Urinary bladder (tissue), 4 donors: Measurements from ENCODE around the gene NEK1. TPM values are rescaled to one million over a fixed set of nuclear protein-coding genes. Genes with fewer than 3 reads are reported as not detected.
"Not testable (repeated sequence)": the region's sequence is repeated elsewhere in the genome, so short reads cannot be mapped to it uniquely, and the experiment has no call there.

ENCODE experiments used
- DNase-seq: peaks from one replicate; pipeline ENCODE4 v3.0.0-alpha.2; 2015; ENCODE audit errors: extremely low spot score
- H3K27ac ChIP-seq: one replicate; pipeline ENCODE4 v1.5.1; 2013; ENCODE audit warnings: low read depth, mild to moderate bottlenecking, moderate library complexity
- H3K36me3 ChIP-seq: one replicate; pipeline ENCODE4 v1.6.1; 2013; ENCODE audit warnings: mild to moderate bottlenecking, moderate library complexity; ENCODE audit not compliant: insufficient read depth
- H3K4me1 ChIP-seq: one replicate; pipeline ENCODE4 v1.6.1; 2013; ENCODE audit warnings: mild to moderate bottlenecking, moderate library complexity; ENCODE audit not compliant: insufficient read depth
- H3K4me3 ChIP-seq: one replicate; pipeline ENCODE4 v1.5.1; 2013; ENCODE audit warnings: low read depth, low read length
- WGBS: extraction: QIAGEN DNeasy Blood & Tissue Kit; methylation state at CpG from one replicate; pipeline ENCODE4 v1.1.7; 2013; 5-methylcytosine and 5-hydroxymethylcytosine counted together
- polyA plus RNA-seq: library from polyadenylated mRNA; stranded (reverse); fragments of 200-250 nt; gene quantifications from one replicate; pipeline ENCODE4 v1.2.3, GENCODE V29; 2013
- total RNA-seq: library from RNA; depleted of rRNA; stranded (reverse); fragments of >200 nt; gene quantifications from one replicate; pipeline ENCODE4 v1.2.3, GENCODE V29; 2014
- donor health status: healthy with polysubstance abuse.
- donor health status: healthy.

The NEK1 gene
- total and polyA plus RNA-seq, 2 donors, result 10.0 to 40.8 TPM

DNA sequence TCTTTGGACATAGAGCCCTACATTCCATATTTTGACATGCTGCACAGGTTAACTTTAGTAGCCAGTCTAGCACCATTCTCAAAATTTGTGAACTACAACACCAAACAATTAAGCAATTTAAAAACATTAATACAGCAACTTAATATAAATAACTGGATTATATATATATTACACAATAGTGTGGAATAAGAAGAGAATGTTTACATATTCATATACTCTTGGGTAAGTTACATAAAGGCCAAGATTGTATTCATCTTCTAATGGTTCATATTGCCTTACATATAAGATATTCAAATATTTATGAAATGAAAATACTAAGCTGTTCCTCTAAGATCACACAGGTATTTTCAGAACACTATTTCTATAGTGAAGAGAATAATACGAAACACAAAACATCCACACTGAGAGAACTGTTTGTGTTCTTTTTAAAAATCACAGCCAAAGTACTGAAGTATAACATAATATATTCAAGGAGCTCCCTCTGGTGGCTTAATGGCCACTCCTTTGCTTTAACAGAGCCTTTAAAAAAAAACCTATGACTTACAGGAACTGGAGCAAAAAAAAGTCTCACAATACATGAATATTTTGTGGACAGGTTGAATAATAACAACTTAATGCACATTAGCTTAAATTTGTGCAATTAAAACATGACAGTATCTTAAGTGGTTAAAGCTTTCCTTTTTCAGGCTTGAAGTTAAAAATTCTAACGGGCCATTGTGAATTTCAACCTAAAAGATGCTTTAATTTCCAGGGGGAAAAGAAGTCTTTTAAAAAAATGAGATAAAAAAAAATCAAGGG is 46.2 kb downstream of the NEK1 start:
- Histone ChIP-seq H3K27ac (peak overlapping the region; percentile 10), H3K36me3 (peaks cover 1% of the 10 kb centered on the region), H3K4me3 (no peak overlapping the region), H3K4me1 (no peaks in the 10 kb centered on the region)
- DNase-seq, result peak; percentile 61
- WGBS, result 57% methylated on average over 2 of the region's 2 CpGs

DNA sequence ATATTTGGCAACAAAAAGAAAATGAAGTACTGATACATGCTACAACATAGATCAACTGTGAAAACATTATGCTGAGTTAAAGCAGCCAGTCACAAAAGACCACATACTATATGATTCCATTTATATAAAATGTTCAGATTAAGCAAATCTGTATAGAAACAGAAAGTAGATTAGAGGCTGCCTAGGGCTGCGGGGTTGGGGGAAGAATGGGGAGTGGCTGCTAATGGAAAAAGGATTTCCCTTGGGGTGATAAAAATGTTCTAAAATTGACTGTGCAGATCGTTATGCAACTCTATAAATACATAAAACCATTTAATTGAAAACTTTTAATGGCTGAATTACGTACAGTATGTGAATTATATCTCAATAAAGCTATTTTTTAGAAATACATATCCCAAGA is 46.8 kb downstream of the NEK1 start:
- Histone ChIP-seq H3K4me3 (no peak overlapping the region), H3K36me3 (peaks cover 1% of the 10 kb centered on the region), H3K4me1 (no peaks in the 10 kb centered on the region), H3K27ac (no peak overlapping the region)
- 73% methylated on average over 3 of the region's 3 CpGs for WGBS
- no peak for DNase-seq

DNA sequence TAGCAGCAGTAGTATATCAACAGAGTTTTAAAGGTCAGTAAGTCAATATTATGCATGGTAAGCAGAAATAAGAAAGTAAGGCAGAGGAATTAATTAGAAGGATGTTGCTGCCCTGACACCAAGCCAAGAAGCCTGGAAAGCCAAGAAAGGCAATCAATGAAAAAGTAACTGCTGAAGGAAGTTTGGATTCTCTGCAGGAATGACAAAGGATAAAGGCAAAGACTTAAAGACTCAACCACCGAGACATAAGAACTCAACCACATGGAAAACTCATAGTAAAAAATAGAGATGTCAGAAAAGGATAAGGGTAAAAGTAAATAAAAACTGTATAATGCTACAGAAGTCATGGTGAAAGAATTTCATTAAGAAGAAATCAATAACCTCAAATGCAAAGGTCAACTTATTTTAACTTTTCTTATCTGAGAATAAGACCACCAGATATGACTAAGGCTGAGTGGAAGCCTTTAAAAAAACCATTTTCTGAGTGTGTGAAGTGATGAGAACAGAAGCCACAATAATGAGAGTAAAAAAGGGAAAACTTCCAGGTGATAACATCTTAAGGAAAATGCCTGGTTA is 55.2 kb downstream of the NEK1 start:
- no peak for DNase-seq
- H3K4me1 ChIP-seq, result no peaks in the 10 kb centered on the region
- no peak overlapping the region for H3K4me3 ChIP-seq
- no peak overlapping the region for H3K27ac ChIP-seq
- WGBS, result 41% methylated on average over 1 of the region's 1 CpG
- H3K36me3 ChIP-seq, result peaks cover 2% of the 10 kb centered on the region

DNA sequence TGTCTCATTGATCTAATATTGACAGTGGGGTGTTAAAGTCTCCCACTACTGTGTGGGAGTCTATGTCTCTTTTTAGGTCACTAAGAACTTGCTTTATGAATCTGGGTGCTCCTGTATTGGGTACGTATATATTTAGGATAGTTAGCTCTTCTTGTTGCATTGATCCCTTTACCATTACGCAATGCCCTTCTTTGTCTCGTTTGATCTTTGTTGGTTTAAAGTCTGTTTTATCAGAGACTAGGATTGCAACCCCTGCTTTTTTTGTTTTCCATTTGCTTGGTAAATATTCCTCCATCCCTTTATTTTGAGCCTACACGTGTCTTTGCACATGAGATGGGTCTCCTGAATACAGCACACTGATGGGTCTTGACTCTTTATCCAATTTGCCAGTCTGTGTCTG is 65.8 kb downstream of the NEK1 start:
- H3K36me3 ChIP-seq, H3K4me3 ChIP-seq, H3K4me1 ChIP-seq, DNase-seq, H3K27ac ChIP-seq: not testable (repeated sequence)
- WGBS, result 83% methylated on average over 4 of the region's 4 CpGs

DNA sequence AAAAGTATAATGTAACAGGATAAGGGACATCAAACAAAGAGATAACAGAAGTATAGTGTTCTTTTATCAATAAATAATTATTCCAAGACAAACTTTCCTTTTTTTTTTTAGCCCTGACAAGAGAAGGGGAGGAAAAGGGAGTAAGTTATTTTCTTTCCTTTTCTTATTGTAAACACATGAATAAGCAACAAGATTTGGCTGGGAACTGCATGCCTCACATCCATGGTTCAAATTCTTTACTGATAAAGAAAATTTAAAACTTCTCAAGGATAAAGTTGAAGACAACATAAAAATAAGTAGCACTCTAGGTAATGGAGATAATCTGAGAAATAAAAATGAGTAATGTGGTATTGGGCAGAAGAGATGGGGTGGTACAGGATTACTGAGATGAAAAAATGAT is 71.6 kb downstream of the NEK1 start:
- H3K27ac ChIP-seq, result no peak overlapping the region
- no peaks in the 10 kb centered on the region for H3K4me1 ChIP-seq
- H3K4me3 ChIP-seq, result no peak overlapping the region
- no peak for DNase-seq
- no peaks in the 10 kb centered on the region for H3K36me3 ChIP-seq

DNA sequence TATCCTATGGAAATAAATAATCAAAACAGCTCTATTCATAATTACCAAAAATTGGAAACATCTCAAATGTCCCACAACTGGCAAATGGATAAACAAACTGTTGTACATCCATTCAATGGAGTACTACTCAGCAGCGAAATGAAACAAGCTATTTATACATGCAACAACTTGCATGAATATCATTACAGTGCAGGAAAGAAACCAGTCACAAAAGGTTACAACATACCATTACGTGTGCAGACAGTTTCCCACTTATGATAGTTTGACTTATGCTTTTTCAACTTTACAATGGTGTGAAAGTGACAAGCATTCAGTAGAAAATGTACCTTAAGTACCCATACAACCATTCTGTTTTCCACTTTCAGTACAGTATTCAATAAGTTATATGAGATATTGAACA is 82.3 kb downstream of the NEK1 start:
- H3K27ac ChIP-seq, result no peak overlapping the region
- no peak overlapping the region for H3K4me3 ChIP-seq
- WGBS, result 88% methylated on average over 2 of the region's 2 CpGs
- H3K4me1 ChIP-seq, result no peaks in the 10 kb centered on the region
- H3K36me3 ChIP-seq, result peaks cover 4% of the 10 kb centered on the region
- no peak for DNase-seq

DNA sequence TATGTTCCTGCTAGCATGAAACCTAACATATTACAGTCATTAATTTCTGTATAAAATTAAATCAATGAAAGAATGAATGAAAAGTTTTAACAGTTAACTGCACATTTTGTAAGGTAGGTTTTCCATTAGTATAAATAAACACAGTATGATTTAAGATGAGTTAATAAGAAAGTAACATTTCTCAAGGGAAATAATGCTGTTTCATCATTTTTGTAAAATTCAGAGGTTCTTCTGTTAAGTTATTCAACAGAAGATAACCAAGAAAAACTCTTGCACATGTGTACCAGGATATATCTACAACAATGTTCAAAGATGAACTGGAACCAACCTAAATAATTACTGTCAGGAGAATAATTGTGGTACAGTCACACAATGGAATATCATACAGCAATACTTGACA is 88.6 kb downstream of the NEK1 start:
- no peaks in the 10 kb centered on the region for H3K4me1 ChIP-seq
- no peak overlapping the region for H3K27ac ChIP-seq
- peaks cover 4% of the 10 kb centered on the region for H3K36me3 ChIP-seq
- DNase-seq, result no peak
- H3K4me3 ChIP-seq, result no peak overlapping the region

DNA sequence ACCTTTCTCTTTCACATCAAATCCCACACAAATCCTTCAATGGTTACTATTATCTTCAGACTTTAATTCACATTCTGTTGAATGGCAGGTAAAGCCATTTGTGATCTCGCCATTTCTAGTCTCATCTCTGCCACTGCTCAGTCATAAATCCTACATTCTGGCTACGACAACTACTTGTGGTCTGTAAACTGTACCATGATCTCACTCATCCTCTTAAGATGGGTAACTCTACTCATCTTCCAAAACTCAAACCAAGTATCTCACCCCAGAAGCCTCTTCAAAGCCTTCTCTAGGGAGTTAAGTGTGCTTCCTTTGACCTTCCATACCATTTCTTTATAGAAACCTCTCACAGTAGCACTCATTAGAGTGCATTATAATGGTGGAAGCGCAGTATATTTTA is 101.8 kb downstream of the NEK1 start:
- no peaks in the 10 kb centered on the region for H3K4me1 ChIP-seq
- H3K36me3 ChIP-seq, result no peaks in the 10 kb centered on the region
- no peak overlapping the region for H3K4me3 ChIP-seq
- H3K27ac ChIP-seq, result no peak overlapping the region
- no peak for DNase-seq
- 95% methylated on average over 3 of the region's 3 CpGs for WGBS

DNA sequence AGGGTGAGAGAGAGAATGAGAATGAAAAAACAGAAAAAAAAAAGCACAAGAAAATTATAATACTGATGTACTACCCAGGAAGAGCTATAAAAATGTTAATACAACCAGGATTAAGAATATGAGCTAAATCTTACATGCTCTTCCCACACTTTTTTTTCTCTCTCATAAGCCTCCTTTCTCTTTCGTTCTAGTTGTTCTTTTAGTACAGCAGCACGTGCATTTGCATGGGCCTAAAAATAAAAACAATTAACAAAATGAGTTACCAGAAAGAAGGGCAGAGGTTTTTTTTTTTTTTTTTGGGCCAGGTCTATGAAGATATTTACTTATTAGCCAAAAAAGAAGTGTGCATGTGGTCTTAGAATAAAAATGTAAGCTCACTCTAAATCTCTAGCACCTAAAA is 105.5 kb downstream of the NEK1 start:
- no peak for DNase-seq
- WGBS, result 90% methylated on average over 2 of the region's 2 CpGs
- H3K36me3 ChIP-seq, result peaks cover 2% of the 10 kb centered on the region
- H3K4me1 ChIP-seq, result no peaks in the 10 kb centered on the region
- H3K4me3 ChIP-seq, result no peak overlapping the region
- no peak overlapping the region for H3K27ac ChIP-seq

DNA sequence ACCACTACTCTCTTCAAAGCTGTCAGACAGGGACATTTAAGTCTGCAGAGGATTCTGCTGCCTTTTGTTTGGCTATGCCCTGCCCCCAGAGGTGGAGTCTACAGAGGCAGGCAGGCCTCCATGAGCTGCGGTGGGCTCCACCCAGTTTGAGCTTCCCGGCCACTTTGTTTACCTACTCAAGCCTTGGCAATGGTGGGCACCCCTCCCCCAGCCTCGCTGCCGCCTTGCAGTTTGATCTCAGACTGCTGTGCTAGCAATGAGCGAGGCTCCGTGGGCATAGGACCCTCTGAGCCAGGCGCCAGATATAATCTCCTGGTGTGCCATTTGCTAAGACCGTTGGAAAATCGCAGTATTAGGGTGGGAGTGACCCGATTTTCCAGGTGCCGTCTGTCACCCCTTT is 112.5 kb downstream of the NEK1 start:
- 98% methylated on average over 11 of the region's 11 CpGs for WGBS
- H3K4me1 ChIP-seq, DNase-seq, H3K27ac ChIP-seq, H3K36me3 ChIP-seq, H3K4me3 ChIP-seq: not testable (repeated sequence)

DNA sequence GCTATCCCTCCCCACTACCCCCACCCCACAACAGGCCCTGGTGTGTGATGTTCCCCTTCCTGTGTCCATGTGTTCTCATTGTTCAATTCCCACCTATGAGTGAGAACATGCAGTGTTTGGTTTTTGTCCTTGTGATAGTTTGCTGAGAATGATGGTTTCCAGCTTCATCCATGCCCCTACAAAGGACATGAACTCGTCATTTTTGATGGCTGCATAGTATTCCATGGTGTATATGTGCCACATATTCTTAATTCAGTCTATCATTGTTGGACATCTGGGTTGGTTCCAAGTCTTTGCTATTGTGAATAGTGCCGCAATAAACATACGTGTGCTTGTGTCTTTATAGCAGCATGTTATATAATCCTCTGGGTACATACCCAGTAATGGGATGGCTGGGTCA is 118.1 kb downstream of the NEK1 start:
- not testable (repeated sequence) for DNase-seq
- WGBS, result 93% methylated on average over 3 of the region's 3 CpGs

DNA sequence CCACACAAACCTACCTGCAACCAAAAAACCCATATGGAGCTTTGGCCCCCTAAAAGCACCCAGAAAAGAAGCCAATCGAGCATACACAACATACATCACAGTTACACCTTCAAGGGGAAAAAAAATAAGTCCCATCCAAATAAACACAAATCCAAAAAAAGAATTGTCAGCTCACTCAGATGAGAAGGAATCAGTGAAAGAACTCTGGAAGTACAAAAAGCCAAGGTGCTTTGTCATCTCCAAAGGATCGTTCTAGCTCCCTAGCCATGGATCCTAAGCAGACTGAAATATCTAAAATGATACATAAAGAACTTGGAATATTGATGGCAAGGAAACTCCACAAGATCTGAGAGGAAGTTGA is 119.2 kb downstream of the NEK1 start:
- DNase-seq, result no peak
- H3K36me3 ChIP-seq, result peaks cover 1% of the 10 kb centered on the region
- 68% methylated on average over 2 of the region's 2 CpGs for WGBS

More for the DNA sequence above, 118.1 kb downstream of the NEK1 start:
- H3K4me1 ChIP-seq, H3K27ac ChIP-seq, H3K36me3 ChIP-seq, H3K4me3 ChIP-seq: not testable (repeated sequence)

DNA sequence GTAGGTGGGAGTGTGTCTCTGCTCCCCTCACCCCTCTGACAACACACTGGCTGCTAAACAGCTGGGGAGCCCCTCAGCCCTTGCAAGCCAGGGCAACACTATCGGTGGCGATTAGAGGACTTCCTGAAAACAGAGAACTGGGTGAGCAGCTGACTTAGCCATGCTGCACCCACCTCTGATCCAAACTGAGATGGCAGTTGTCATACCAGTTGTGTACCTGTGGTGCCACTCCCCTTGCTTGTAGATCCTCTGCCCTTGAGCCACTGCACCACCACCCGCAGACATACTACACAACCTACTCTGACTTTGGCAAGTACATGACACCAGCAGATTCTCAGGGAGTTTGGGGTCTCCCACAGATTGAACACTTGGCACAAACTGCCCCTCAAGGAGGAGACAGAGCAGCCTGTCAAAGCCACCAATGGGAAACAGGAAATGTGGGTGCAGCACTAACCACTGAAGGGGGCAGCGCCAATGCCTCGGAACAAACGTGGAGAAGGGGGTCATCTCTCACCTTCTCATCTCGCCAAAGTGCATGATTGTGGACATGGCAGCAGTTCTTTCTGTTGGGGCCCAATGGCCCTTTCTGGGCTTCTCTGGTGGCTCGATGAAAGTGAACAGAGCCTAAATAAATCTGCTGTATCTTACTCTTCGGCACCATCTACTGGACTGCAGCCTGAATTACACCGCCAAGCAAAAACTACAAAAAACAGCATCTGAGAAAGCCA is 119.8 kb downstream of the NEK1 start:
- H3K27ac ChIP-seq, result no peak overlapping the region
- no peaks in the 10 kb centered on the region for H3K4me1 ChIP-seq
- H3K36me3 ChIP-seq, result peaks cover 1% of the 10 kb centered on the region
- DNase-seq, result no peak
- H3K4me3 ChIP-seq, result no peak overlapping the region
- WGBS, result 69% methylated on average over 10 of the region's 10 CpGs

More for the DNA sequence above, 119.2 kb downstream of the NEK1 start:
- H3K4me3 ChIP-seq, result no peak overlapping the region
- H3K27ac ChIP-seq, result no peak overlapping the region
- no peaks in the 10 kb centered on the region for H3K4me1 ChIP-seq

DNA sequence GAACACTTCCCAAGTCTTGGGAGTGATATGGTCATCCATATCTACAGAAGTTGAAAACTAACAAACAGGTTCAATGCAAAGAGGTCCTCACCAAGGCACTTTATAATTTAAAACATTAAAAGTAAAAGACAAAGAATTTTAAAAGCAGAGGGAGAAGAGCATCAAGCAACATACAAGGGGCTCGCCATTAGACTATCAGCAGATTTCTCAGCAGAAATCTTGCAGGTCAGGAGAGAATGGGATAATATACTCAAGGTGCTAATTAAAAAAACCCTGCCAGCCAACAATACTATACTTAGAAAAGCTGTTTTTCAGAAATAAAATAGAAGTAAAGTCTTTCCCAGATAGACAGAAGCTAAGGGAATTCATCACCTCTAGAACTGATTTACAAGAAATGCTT is 121.2 kb downstream of the NEK1 start:
- 99% methylated on average over 1 of the region's 1 CpG for WGBS
- H3K27ac ChIP-seq, result no peak overlapping the region
- DNase-seq, result no peak
- no peaks in the 10 kb centered on the region for H3K4me1 ChIP-seq
- H3K36me3 ChIP-seq, result peaks cover 1% of the 10 kb centered on the region
- H3K4me3 ChIP-seq, result no peak overlapping the region
